NCI-H146 treated with DMSO at 0.1 percent for 48 hours (cell line): ENCODE measurements around the gene KRT2.
"Not testable (repeated sequence)": the region's sequence is repeated elsewhere in the genome, so short reads cannot be mapped to it uniquely, and the experiment has no call there.

ENCODE experiments used
- DNase-seq: peaks from one replicate; lab custom pipeline; 2025; ENCODE audit not compliant: unreplicated experiment; lab: John Stamatoyannopoulos, UW

The KRT2 gene

GRCh38 chr12:52685406-52685890, 33.4 kb upstream of the KRT2 start:
- DNase-seq, result no peak

- no peak for DNase-seq
Observed at GRCh38 chr12:52684431-52684830, 32.4 kb upstream of the KRT2 start.

GRCh38 chr12:52683575-52684300, 31.7 kb upstream of the KRT2 start:
- no peak for DNase-seq

- no peak for DNase-seq
Observed at GRCh38 chr12:52682938-52683574, 31.0 kb upstream of the KRT2 start.

GRCh38 chr12:52682381-52682660, 30.3 kb upstream of the KRT2 start:
- DNase-seq, result no peak

GRCh38 chr12:52681526-52682380, 29.7 kb upstream of the KRT2 start:
- DNase-seq, result no peak

GRCh38 chr12:52680363-52680762, 28.4 kb upstream of the KRT2 start, which contains the start of gene KRT1:
KRT1 (minus strand) TSS chr12:52680407; CDS start chr12:52680348, 59 bp downstream.
- no peak for DNase-seq

GRCh38 chr12:52679875-52680274, 27.9 kb upstream of the KRT2 start:
- no peak for DNase-seq

- no peak for DNase-seq
Observed at GRCh38 chr12:52677671-52678070, 25.7 kb upstream of the KRT2 start.

- no peak for DNase-seq
Observed at GRCh38 chr12:52677126-52677525, 25.1 kb upstream of the KRT2 start.

GRCh38 chr12:52676163-52676562, 24.2 kb upstream of the KRT2 start:
- DNase-seq, result no peak

GRCh38 chr12:52675301-52675701, 23.3 kb upstream of the KRT2 start:
- DNase-seq, result no peak

GRCh38 chr12:52674433-52674775, 22.4 kb upstream of the KRT2 start:
- DNase-seq, result no peak

GRCh38 chr12:52673713-52674432, 21.9 kb upstream of the KRT2 start:
- DNase-seq, result no peak

GRCh38 chr12:52673217-52673616, 21.2 kb upstream of the KRT2 start:
- no peak for DNase-seq

- no peak for DNase-seq
Observed at GRCh38 chr12:52672321-52672933, 20.4 kb upstream of the KRT2 start.

GRCh38 chr12:52670961-52671360, 18.9 kb upstream of the KRT2 start:
- no peak for DNase-seq

GRCh38 chr12:52670506-52670905, 18.5 kb upstream of the KRT2 start:
- no peak for DNase-seq

GRCh38 chr12:52669941-52670340, 17.9 kb upstream of the KRT2 start:
- DNase-seq, result not testable (repeated sequence)

GRCh38 chr12:52669426-52669825, 17.4 kb upstream of the KRT2 start:
- DNase-seq, result no peak

GRCh38 chr12:52667931-52668330, 15.9 kb upstream of the KRT2 start:
- no peak for DNase-seq
